GM12878 (cell line): Measurements from ENCODE around the gene ZNF813.

Source experiments
- ATF3 ChIP-seq: IDR thresholded peaks from 2 replicates; pipeline ENCODE4 v1.6.1; 2011; ENCODE audit warnings: low read depth, mild to moderate bottlenecking, low read length, moderate library complexity, borderline replicate concordance; ENCODE audit errors: extremely low read depth
- CTCF ChIP-seq, 3 experiments: IDR thresholded peaks in 2 of 3; conservative IDR thresholded peaks in 1 of 3; 2 replicates each; pipeline ENCODE4 v1.5.1; 2011; ENCODE audit warnings: low read depth in 3 of 3, low read length in 3 of 3, mild to moderate bottlenecking in 3 of 3, control low read depth in 2 of 3, moderate library complexity in 2 of 3, inconsistent platforms in 1 of 3, mixed read lengths in 1 of 3; ENCODE audit not compliant: control insufficient read depth in 2 of 3, insufficient read depth in 1 of 3; ENCODE audit errors: extremely low read depth in 1 of 3
- FOXM1 ChIP-seq: IDR thresholded peaks from 2 replicates; pipeline ENCODE4 v1.6.1; 2012; ENCODE audit warnings: low read depth, mild to moderate bottlenecking, inconsistent platforms, low read length, moderate library complexity
- GABPA ChIP-seq: IDR thresholded peaks from 2 replicates; pipeline ENCODE4 v1.6.1; 2014; ENCODE audit warnings: antibody characterized with exemption, low read depth, mild to moderate bottlenecking, inconsistent platforms
- HDAC2 ChIP-seq: fragments of 200-600 bp; sonication (generic); IDR thresholded peaks from 2 replicates; pipeline ENCODE4 v1.6.1; 2017
- POLR2A ChIP-seq: IDR thresholded peaks from 2 replicates; pipeline ENCODE4 v1.6.1; 2011; ENCODE audit warnings: low read depth, mild to moderate bottlenecking, low read length
- POLR2AphosphoS2 ChIP-seq: IDR thresholded peaks from 2 replicates; pipeline ENCODE4 v1.6.1; 2011; ENCODE audit warnings: low read depth, mild to moderate bottlenecking, low read length, improper control_type of control experiment, moderate library complexity
- POLR2AphosphoS5 ChIP-seq: IDR thresholded peaks from 2 replicates; pipeline ENCODE4 v1.6.1; 2011; ENCODE audit warnings: mild to moderate bottlenecking, low read length, inconsistent platforms
- RBBP5 ChIP-seq: fragments of 200-600 bp; sonication (generic); conservative IDR thresholded peaks from 2 replicates; pipeline ENCODE4 v1.6.1; 2016
- RCOR1 ChIP-seq: conservative IDR thresholded peaks from 2 replicates; pipeline ENCODE4 v1.6.1; 2012; ENCODE audit warnings: low read depth, low read length, improper control_type of control experiment
- USF2 ChIP-seq: IDR thresholded peaks from 2 replicates; pipeline ENCODE4 v1.6.1; 2011; ENCODE audit warnings: low read depth, low read length, improper control_type of control experiment, borderline replicate concordance
- ZNF274 ChIP-seq: IDR thresholded peaks from one replicate; pipeline ENCODE4 v1.8.0; 2011; ENCODE audit not compliant: insufficient read length, insufficient read depth

GRCh38 chr19:53485046-53486004, 17.8 kb downstream of the ZNF813 start:
- TF ChIP-seq CTCF (IDR thresholded peaks at IDR 0.05 in 2 of 3, conservative IDR thresholded peaks at IDR 0.05 in 1 of 3; ENCODE audit: control insufficient read depth in 2 of 3, extremely low read depth in 1 of 3, insufficient read depth in 1 of 3, low read depth in 3 of 3, low read length in 3 of 3) (no peak), USF2 (no peak), RBBP5 (no peak), GABPA (no peak), FOXM1 (no peak), ZNF274 (no peak), POLR2AphosphoS5 (no peak), ATF3 (no peak), HDAC2 (no peak), POLR2AphosphoS2 (no peak), POLR2A (no peak), RCOR1 (no peak)
